T-helper 2 cell (primary cell): ENCODE data around the gene NDFIP2.
A peak's percentile ranks its signal among the peaks of the same experiment; 100 is the strongest.

Source experiments
- DNase-seq, 5 experiments: peaks; one replicate each; pipeline versions ENCODE4 v3.0.0 to v3.0.0-alpha.2; 2012 to 2022

The NDFIP2 gene

DNA sequence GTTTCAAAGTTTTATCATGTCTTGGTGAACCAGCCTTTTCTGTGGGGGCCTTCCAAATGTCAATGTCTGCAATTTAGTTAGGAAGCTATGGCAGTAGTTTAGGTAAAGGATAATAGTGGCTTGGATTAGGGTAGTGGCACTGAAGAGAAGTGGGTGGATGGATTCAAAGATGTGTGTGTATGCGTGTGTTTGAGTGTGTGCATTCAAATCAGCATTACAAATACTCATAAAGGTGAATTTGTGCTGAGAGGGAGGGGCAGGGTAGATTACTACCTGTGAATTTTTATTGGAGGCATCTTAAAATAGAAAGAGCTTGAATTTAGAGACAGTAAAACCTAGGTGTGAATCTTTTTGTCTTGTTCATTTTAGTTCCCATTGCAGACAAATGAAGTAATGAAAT lies 16.9 kb downstream of the NDFIP2 start:
- DNase-seq: no peak

DNA sequence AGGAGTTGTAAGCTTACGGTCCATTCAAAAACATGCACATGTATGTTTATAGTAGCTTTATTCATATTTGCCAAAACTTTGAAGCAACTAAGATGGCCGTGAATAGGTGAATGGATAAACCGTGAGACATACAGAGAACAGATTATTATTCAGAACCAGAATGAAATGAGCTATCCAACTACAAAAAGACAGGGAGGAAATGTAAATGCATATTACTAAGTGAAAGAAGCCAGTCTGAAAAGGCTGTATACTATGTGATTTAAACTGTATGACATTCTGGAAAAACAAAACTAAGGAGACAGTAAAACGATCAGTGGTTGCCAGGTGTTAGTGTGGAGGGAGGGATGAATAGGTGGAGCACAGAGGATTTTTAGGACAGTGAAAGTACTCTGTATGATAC lies 19.9 kb downstream of the NDFIP2 start:
- DNase-seq: no peak

DNA sequence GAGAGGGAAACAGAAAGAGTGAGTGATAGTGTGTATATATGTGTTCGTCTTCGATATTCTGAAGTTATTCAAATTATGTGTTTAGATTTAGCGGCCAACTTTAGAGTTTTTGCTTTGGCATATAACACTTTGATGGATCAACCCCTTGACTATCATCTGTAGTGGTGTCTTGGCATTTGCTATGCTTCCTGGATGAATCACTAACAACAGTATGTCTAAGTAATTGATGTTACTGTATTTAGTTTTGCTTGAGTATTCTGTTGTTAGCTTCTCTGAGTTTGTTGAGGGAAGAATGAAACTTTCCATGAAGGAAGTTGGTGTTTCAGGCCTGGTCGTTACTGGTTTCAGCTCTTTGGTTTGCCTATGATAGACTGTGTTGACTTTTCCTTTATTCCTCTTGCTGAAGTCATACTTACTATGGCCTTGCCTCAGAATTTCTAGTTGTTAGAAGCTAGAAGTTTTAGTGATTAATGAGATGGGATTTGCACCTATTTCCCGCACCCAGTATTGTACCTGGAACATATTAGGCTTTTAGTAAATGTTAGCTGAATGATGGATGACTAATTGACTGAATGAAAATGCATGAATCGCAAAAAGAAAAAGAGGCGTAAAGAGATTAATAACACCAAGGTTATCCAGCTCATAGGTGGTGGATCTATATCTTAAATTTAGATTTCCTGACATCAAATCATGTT lies 20.7 kb downstream of the NDFIP2 start:
- DNase-seq: no peak

DNA sequence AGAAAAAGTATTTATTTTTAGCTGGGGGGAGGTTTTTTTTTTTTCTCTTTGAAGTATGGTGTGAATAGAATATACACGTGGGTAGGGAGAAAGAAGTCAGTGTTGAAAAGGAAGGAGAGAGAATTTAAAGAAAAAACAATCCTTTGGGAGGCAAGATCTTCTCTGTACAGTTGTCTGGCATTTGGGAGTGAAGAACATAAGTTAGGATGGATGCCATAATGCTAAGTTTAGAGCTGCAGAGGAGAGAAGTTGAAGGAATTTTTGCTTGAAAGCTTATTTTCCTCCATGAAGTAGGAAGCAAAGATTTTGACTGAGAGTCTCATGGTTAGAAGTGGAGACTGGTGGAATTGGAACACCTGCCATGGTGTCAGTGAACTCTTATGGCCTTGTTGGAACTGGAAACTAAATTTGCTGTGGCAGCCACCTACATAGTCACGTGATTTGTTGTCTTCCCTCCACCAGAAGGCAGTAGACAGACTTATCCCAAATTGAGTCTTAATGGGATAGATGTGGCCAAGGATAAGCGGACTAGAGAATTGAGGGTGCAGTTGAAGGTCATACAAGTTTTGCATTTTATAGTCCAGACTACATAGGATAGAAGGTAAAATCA lies 22.0 kb downstream of the NDFIP2 start:
- DNase-seq: no peak

DNA sequence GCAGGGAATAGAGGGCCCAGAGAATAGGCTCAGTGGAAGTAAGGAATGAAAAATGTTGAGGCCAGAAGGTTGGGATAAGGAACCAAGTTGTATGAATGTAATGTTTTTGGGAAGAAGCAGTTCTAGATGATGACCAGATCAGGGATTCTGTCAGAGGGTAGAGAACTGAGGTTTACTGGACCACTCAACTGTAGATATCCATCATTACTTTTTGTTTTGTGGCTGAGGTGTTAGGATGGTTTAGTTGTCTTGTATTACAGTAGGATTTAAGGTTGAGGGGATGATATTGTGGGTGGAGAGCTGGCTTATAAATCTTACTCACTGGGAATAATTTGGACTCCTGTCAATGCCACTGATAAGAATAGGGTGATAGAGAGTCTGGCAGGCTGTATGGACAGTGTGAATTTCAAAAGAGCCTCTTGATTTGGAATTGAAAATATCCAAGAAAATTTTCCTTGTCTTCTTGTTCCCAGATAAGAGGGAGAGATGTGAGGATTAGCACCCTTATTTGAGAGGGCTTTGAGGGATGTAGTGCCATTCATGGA lies 22.6 kb downstream of the NDFIP2 start:
- no peak for DNase-seq

DNA sequence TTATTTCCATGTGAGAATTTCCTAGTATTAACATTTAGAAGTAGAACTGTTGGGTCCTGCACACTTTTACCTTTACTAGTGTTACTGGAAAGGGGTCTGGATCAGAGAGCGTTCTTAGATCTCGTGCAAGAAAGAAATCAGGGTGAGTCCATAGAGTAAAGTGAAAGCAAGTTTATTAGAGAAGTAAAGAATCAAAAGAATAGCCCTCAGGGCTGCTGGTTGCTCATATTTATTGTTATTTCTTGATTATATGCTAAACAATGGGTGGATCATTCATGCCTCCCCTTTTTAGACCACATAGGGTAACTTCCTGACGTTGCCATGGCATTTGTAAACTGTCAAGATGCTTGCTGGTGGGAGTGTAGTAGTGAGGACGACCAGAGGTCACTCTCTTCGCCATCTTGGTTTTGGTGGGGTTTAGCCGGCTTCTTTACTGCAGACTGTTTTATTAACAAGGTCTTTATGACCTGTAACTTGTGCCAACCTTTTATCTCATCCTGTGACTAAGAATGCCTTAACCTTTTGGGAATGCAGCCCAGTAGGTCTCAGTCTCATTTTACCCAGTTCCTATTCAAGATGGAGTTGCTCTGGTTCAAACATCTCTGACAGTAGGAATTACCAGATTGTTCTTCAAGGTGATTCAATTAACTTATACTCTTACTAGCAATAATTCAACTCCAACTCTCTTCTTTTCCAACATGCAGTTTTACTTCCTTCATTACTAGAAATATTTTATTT lies 27.4 kb downstream of the NDFIP2 start:
- DNase-seq: no peak

DNA sequence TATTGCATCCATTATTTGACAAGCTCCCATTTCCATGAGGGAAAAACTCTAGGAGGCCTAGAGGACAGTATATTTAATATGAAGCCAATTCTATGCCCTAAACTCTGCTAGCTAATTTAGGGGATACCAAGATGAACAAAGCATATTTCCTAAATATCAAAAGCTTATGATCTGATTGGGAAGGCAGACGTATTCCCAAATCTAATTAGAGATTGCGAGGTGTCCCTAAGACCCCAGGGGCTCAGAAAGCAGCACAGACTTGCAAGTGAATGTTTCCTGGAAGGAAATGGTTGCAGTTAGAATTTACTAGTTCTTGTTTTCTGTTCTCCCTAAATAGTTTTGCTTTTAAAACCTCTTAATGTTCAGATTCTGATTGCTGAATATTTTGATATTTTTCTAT lies 30.7 kb downstream of the NDFIP2 start:
- DNase-seq: no peak

DNA sequence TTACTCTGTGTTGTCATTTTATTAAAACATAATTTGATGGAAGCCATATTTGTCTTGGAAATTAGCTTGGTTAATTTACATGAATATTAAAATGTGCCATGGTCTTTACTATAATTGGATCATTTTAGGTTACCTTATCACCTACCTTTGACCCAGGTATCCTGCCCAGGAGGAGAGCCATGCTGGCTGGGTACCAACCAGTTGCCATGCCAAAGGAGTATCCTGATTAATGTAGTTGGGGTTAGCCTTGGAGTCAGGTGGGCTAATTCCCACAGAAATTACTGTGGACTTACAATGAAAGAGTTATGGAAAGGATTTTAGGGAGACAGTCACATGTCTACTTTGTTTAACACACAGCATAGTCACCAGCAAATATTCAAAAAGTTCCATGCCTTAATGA lies 32.0 kb downstream of the NDFIP2 start:
- DNase-seq: no peak

DNA sequence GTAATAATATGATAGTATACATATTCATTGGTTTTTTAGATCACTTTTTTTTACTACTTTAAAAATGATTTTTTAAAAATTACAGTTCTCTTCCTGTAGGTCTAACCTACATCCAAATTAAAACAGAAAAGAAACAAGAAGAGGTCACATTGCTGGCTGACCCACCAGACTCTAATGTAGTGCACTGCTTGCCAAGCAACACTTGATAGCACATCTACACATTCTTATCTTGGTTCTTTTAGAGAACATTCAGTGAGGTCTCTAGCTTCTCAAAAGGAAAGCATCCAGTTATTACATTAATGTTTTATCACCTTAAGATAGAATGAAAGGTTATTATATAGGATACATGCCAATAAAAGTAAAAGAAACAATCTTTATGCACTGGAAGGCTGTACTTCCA lies 35.6 kb downstream of the NDFIP2 start:
- DNase-seq: no peak

DNA sequence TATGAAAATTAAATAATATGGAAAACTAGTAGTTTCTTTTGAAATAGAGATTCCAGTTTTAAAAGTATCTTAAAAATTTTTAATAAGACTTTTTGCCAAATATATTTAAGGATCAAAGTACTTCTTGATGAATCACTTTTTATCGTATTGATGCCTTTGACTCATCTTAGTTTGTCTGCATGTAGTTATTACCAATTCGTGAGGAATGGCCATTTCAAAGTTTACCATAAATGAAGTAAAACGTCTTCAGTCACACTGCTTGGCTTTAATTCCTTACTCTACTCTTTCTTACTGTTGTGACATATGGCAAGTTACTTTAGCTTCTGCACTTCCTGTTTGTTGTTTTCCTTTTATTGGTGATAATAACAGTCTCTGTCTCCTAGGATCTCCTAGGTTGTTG lies 38.3 kb downstream of the NDFIP2 start:
- DNase-seq: no peak

DNA sequence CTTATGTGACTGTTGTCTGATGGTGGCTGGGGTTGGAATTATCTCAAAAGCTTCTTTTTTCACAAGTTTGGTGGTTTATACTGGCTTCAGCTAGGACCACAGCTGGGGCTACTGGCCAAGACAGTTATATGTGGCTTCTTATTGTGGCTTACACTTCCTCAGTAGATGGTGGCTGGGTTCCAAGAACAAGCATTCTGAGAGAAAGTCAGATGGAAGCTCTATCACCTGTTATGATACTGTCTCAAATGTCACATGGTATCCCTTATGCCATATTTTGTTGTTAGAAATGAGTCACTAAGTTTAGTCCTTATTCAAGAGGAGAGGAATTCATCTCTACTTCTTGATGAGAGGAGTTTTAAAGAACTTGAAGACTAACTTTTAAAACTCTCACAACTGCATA lies 41.6 kb downstream of the NDFIP2 start:
- DNase-seq: peak in 1 of 5 experiments; percentile 96

DNA sequence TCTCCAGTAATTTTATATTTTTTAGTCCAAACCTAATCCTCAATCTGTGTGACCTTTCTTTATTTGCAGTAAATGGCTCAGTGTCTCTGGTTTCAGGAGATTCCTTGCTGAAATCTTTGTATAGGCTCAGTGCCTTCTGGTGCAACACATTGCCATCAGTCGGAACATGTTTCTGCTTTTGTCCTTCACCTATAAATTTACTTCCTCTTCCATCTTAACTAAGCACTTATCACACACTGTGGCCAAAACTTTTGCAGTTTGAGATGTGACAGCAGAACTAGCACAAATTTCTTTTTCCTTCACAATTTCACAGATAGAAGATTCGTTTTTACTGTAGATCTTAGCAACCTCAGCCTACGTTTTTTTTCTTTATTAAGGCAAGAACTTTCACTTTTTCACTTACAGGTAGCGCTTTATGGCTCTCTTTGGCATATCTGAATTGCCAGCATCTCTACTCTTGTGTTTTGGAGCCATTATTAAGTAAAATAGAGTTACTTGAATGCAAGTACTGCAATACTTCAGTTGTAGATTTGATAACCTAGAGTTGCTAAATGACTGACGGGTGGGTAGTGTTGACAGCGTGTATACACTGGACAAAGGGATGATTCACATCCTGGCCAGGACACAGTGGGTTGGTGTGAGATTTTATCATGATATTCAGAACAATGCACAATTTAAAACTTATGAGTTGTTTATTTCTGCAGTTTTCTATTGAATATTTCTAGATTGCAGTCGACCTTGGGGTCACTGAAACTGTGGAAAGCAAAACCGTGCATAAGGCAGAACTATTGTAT lies 44.3 kb downstream of the NDFIP2 start:
- DNase-seq: peak in 1 of 5 experiments; percentile 69

DNA sequence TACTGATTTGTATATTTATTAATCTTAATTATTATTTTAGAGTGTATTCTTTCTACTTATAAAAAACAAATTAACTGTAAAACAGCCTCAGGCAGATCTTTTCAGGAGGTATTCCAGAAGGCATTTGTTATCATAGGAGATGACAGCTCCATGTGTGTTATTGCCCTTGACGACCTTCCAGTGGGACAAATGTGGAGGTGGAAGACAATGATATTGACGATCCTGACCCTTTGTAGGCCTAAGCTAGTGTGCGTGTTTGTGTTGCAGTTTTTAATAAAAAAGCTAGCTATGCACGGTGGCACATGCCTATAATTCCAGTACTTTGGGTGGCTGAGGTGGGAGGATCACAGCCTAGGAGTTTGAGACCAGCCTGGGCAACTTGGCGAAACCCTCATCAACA lies 46.7 kb downstream of the NDFIP2 start:
- no peak for DNase-seq

DNA sequence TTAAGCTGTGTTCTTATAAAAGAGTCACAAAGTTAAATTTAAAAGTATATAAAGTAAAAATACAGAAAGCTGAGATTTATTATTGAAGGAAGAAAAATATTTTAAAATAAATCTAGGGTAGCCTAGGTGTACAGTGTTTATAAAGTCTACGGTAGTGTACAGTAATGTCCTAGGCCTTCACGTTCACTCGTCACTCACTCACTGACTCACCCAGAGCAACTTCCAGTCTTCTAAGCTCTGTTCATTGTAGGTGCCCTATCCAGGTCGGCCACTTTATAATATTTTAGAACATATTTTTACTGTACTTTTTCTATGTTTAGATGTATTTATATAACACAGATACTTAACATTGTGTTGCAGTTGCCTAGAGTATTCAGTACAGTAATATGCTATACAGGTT lies 47.4 kb downstream of the NDFIP2 start:
- no peak for DNase-seq

DNA sequence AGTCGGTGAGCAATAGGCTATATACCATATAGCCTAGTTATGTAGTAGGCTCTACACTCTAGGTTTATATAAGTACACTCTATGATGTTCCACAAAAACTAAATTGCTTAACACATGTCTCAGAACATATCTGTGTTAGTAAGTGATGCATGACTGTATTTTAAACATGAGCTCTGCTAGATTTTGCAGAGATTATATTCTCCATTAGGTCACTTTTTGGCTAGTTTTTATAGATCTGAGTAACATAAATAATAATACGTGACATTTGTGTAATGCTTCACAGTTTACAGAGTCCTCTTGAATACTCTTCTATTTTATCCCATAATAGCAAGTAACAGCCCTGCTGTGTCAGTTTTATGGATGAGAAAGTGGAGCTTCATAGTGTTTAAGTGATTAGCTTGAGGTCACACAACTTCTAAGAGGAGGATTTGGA lies 47.8 kb downstream of the NDFIP2 start:
- no peak for DNase-seq

DNA sequence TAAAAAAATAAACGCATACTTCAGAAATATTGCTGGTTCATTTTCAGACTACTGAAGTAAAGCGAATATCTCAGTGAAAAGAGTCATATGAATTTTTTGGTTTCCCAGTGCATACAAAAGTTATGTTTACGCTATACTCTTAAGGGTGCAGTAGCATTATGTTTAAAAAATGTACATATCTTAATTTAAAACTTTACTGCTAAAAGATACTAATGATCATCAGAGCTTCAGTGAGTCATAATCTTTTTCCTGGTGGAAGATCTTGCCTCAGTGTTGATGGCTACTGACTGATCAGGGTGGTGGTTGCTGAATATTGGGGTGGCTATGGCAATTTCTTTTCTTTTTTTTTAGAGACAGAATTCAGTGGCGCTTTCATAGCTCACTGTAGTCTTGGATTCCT lies 48.9 kb downstream of the NDFIP2 start:
- no peak for DNase-seq

DNA sequence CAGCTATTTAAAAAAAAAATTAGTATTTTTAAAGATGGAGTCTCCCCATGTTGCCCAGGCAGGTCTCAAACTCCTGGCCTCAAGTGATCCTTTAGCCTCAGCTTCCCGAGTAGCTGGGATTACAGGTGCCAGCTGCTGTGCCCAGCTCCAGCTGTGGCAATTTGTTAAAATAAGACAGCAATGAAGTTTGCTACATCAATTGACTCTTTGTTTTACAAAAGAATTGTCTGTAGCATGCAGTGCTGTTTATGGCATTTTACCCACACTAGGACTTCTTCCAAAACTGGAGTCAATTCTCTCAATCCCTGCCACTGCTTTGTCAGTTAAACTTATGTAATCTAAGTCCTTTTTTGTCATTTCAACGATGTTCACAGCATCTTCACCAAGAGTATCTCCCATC lies 49.3 kb downstream of the NDFIP2 start:
- DNase-seq: no peak

DNA sequence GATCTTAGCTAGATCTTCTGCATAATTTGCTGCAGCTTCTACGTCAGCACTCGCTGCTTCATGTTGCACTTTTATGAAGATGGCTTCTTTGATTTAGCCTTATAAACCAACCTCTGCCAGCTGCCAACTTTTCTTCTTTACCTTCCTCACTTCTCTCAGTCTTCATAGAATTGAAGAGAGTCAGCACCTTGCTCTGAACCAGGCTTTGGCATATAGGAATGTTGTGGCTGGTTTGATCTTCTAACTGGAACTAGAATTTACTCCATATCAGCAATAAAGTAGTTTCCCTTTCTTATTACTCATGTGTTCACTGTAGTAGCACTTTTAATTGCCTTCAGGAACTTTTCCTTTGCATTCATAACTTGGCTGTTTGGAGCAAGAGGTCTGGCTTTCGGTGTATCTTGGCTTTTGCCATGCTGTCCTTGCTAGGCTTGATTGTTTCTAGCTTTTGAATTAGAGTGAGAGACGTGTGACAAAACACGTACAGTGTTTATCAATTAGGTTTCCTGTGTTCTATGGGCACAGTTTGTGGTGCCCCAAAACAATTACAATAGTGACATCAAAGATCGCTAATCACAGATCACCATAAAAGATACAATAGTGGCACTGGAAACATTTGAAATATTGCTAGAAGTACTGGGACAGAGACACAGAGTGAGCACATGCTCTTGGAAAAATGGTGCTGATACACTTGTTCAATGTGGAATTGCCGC lies 50.7 kb downstream of the NDFIP2 start:
- peak in 1 of 5 experiments; percentile 79 for DNase-seq

DNA sequence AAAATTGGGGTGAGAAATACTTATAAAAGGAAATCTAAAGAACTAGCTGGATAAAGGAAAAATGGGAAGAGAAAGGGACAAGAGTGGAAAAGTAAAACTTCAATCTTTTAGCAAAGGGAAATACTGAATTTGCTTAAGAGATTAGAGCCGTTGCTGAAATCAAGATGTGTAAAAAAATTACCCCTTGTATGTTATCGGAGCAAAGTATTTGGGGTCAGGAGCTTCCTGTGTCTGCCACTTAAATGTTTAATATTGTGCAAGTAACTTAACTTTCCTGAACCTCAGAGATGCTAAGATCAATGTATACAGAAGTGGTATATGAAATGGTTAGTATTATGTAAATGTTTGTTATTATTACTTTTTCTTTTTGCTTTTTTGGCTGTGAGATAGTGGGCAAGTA lies 51.6 kb downstream of the NDFIP2 start:
- DNase-seq: no peak

DNA sequence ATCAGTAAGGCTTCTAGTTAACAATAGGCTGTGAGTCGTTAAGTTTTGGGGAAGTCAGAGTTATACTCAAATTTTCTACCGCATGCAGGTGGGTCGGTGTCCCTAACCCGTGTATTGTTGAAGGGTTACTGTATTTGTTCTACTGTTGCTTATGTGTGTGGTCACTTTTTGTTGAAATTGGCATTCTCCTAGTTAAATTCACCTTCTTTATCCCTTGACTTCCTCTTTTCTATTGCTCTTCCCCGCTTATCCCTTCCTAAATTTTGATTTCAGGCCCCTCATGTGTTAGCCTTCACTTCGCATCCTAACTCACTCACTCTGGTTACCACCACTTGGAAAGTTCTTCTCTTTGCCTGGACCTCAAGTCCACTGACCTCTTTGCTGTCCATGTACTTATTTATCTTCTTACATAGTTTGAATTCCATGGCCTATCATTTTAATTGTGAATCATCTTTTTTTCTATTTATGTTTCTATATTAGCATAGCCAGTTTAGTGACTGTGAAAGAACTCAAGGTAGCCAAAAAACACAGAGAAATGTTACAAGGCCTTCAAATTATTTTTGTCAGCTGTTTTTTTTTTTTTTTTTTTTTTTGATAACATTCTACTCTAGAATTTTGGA lies 52.9 kb downstream of the NDFIP2 start:
- no peak for DNase-seq

DNA sequence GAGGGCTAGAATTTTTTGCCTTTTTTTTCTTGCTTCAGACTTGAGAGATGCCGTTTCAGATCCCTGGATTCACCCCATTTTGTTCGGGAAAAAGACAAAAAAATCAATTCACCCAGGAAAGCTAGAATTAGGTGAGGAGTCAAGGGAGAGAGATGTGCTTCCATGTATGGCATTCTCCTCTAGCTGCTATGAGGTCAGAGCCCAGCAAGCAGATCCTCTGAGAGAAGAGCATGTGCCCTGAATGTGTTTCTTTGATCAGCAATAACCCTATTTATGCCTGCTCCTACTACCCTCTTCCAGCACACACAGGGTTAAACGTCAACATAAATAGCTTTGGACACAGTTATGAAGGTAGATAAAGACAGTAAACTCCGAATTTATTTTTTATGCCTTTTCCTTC lies 53.6 kb downstream of the NDFIP2 start:
- DNase-seq: no peak

DNA sequence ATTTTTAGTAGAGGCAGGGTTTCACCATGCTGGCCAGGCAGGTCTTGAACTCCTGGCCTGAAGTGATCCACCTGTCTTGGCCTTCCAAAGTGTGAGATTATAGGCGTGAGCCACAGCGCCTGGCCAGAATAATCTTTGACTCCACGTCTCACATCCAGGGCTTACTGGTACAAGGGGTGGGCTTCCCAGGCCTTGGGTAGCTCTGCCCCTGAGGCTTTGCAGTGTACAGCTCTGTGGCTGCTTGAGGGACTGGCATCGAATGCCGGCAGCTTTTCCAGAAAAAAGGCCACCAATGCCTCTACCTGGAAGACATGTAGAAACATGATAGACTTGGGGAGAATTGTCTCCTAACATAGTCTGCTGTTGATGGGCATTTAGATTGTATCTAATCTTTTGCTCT lies 57.8 kb downstream of the NDFIP2 start:
- no peak for DNase-seq
